ENCODE results near the gene CRYBG1.

The CRYBG1 gene

GRCh38 chr6:106527117-106527516, 166.6 kb downstream of the CRYBG1 start:
- no peak for TF ChIP-seq ZFX (IDR thresholded peaks at IDR 0.05)
- no peak for TF ChIP-seq CTCF (conservative IDR thresholded peaks at IDR 0.05)
- H3K27ac ChIP-seq = no peak overlapping the region

GRCh38 chr6:106527979-106528378, 167.5 kb downstream of the CRYBG1 start:
- no peak overlapping the region for H3K27ac ChIP-seq
- TF ChIP-seq ZFX (IDR thresholded peaks at IDR 0.05) = no peak
- no peak for TF ChIP-seq CTCF (conservative IDR thresholded peaks at IDR 0.05)

- no peak overlapping the region for H3K27ac ChIP-seq
- TF ChIP-seq ZFX (IDR thresholded peaks at IDR 0.05) (no peak), CTCF (conservative IDR thresholded peaks at IDR 0.05) (no peak)
Measured at GRCh38 chr6:106528521-106528920, 168.0 kb downstream of the CRYBG1 start.

GRCh38 chr6:106529438-106529837, 168.9 kb downstream of the CRYBG1 start:
- H3K27ac ChIP-seq = no peak overlapping the region
- TF ChIP-seq CTCF (conservative IDR thresholded peaks at IDR 0.05) (no peak), ZFX (IDR thresholded peaks at IDR 0.05) (no peak)

- TF ChIP-seq ZFX (IDR thresholded peaks at IDR 0.05) = no peak
- TF ChIP-seq CTCF (conservative IDR thresholded peaks at IDR 0.05) = no peak
- no peak overlapping the region for H3K27ac ChIP-seq
Measured at GRCh38 chr6:106530026-106530425, 169.5 kb downstream of the CRYBG1 start.

- TF ChIP-seq CTCF (conservative IDR thresholded peaks at IDR 0.05) = no peak
- TF ChIP-seq ZFX (IDR thresholded peaks at IDR 0.05) = no peak
- H3K27ac ChIP-seq = no peak overlapping the region
Measured at GRCh38 chr6:106530502-106530901, 170.0 kb downstream of the CRYBG1 start.

- TF ChIP-seq ZFX (IDR thresholded peaks at IDR 0.05) (no peak), CTCF (conservative IDR thresholded peaks at IDR 0.05) (no peak)
- H3K27ac ChIP-seq = no peak overlapping the region
Measured at GRCh38 chr6:106533054-106533453, 172.5 kb downstream of the CRYBG1 start.
